Hepatocyte (in vitro differentiated cells): ENCODE results near the gene PAM. TPM values are rescaled to one million over a fixed set of nuclear protein-coding genes. Genes with fewer than 3 reads are reported as not detected.

Experiments used
- DNase-seq: peaks from one replicate; pipeline ENCODE4 v3.0.0-alpha.2; 2016; ENCODE audit warnings: low spot score
- H2AFZ ChIP-seq: fragments of 200-600 bp; sonication (generic); 2 replicates; pipeline ENCODE4 v1.6.0; 2016; ENCODE audit warnings: antibody characterized with exemption, mild to moderate bottlenecking
- H3K27ac ChIP-seq: fragments of 200-600 bp; sonication (generic); 2 replicates; pipeline ENCODE4 v1.5.1; 2016; ENCODE audit warnings: mild to moderate bottlenecking
- H3K27me3 ChIP-seq: fragments of 200-600 bp; sonication (generic); 2 replicates; pipeline ENCODE4 v1.6.1; 2016
- H3K36me3 ChIP-seq: fragments of 200-600 bp; sonication (generic); replicated peaks from 2 replicates; pipeline ENCODE4 v1.5.1; 2016; ENCODE audit warnings: low read depth; ENCODE audit not compliant: insufficient read depth
- H3K4me1 ChIP-seq: fragments of 200-600 bp; sonication (generic); 2 replicates; pipeline ENCODE4 v1.5.1; 2016; ENCODE audit warnings: mild to moderate bottlenecking, moderate library complexity; ENCODE audit not compliant: insufficient read depth
- H3K4me2 ChIP-seq: fragments of 200-600 bp; sonication (generic); 2 replicates; pipeline ENCODE4 v1.6.0; 2016
- H3K4me3 ChIP-seq: fragments of 200-600 bp; sonication (generic); 2 replicates; pipeline ENCODE4 v1.5.1; 2016; ENCODE audit warnings: mild to moderate bottlenecking
- H3K79me2 ChIP-seq: fragments of 200-600 bp; sonication (generic); 2 replicates; pipeline ENCODE4 v1.6.0; 2017; ENCODE audit warnings: mild to moderate bottlenecking
- H3K9me2 ChIP-seq: fragments of 200-600 bp; sonication (generic); replicated peaks from 2 replicates; pipeline ENCODE4 v1.6.0; 2017; ENCODE audit warnings: mild to moderate bottlenecking; ENCODE audit not compliant: insufficient read depth
- H3K9me3 ChIP-seq: fragments of 200-600 bp; sonication (generic); 2 replicates; pipeline ENCODE4 v1.5.1; 2016; ENCODE audit warnings: low read depth, mild to moderate bottlenecking
- H4K20me1 ChIP-seq: fragments of 200-600 bp; sonication (generic); 2 replicates; pipeline ENCODE4 v1.6.0; 2016; ENCODE audit warnings: mild to moderate bottlenecking; ENCODE audit not compliant: insufficient read depth, poor library complexity, severe bottlenecking
- EZH2 ChIP-seq: fragments of 200-600 bp; sonication (generic); IDR thresholded peaks from 2 replicates; pipeline ENCODE4 v1.6.1; 2016; ENCODE audit warnings: antibody characterized with exemption, mild to moderate bottlenecking, borderline replicate concordance
- EZH2phosphoT487 ChIP-seq: fragments of 200-600 bp; sonication (generic); IDR thresholded peaks from one replicate; pipeline ENCODE4 v1.6.1; 2018; ENCODE audit warnings: antibody characterized with exemption, mild to moderate bottlenecking, low read depth, moderate library complexity; ENCODE audit not compliant: unreplicated experiment, severe bottlenecking
- WGBS: methylation state at CpG from one replicate; pipeline ENCODE4 v1.1.6; 2016; ENCODE audit warnings: low lambda C conversion rate; ENCODE audit errors: missing lambda C conversion rate; 5-methylcytosine and 5-hydroxymethylcytosine counted together
- polyA plus RNA-seq: library from polyadenylated mRNA; unstranded; fragments of >200 nt; fragmentation: Nextera tagmentation; extraction: Ambion mirVana; gene quantifications from 2 replicates; pipeline ENCODE4 v1.2.1, GENCODE V29; 2016
- total RNA-seq: library from RNA; depleted of rRNA; stranded (reverse); fragments of >200 nt; gene quantifications from 2 replicates; pipeline ENCODE4 v1.2.3, GENCODE V29; 2014
- TF ChIP-seq, protein P1 (sequence below): fragments of 200-600 bp; sonication (generic); IDR thresholded peaks from 2 replicates; pipeline ENCODE4 v1.5.1; 2016; ENCODE audit warnings: antibody characterized with exemption, mild to moderate bottlenecking; ENCODE audit not compliant: poor library complexity

Gene PAM
- total and polyA plus RNA-seq, 2 experiments from 2014 or later, result 118 to 158 TPM

DNA sequence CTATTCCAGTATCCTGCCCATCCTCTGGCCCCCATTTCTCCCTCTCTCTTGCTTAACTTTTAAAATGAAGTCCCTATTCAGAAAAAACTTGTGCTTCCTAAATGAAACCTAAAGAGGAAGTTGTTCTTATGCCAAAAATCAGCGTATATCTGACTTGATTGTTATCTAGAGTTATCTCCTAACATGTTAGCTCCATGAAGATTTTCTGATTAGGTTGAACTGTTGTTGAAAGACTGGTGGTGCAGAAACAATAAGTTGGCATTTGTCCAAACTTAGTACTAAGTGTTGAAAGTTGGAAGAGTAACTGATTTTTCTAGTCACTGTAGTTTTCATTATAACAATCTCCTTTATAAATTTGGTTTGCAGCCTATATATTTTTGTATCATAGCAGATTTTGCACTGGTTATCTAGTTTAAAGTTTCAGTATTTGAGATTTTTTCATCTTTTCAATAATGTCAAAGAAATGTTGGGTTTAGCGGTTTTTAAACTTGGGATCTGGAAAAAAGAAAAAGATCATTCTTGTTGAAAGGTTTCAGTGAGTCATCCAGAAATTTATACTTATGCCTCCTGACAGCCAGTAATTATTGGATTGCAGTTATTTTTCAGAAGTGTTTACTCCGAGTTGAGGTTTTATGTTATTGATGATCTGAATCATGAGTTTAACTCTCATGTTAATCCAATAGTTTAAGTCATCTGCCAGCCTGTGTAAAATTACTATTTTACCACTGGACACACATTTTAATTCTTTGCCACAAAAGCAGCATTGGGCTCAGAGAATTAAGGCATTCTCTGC lies 60.6 kb downstream of the PAM start:
- no peaks in the 10 kb centered on the region for H3K36me3 ChIP-seq
- no peaks in the 10 kb centered on the region for H3K9me2 ChIP-seq
- H3K79me2 ChIP-seq, result no peaks in the 10 kb centered on the region
- no peak for DNase-seq
- no peak overlapping the region for H2AFZ ChIP-seq
- no peak overlapping the region for H3K27ac ChIP-seq
- no peaks in the 10 kb centered on the region for H3K9me3 ChIP-seq
- no peaks in the 10 kb centered on the region for H3K27me3 ChIP-seq
- TF ChIP-seq EZH2phosphoT487, result no peak
- no peak for TF ChIP-seq EZH2
- TF ChIP-seq, protein P1, sequence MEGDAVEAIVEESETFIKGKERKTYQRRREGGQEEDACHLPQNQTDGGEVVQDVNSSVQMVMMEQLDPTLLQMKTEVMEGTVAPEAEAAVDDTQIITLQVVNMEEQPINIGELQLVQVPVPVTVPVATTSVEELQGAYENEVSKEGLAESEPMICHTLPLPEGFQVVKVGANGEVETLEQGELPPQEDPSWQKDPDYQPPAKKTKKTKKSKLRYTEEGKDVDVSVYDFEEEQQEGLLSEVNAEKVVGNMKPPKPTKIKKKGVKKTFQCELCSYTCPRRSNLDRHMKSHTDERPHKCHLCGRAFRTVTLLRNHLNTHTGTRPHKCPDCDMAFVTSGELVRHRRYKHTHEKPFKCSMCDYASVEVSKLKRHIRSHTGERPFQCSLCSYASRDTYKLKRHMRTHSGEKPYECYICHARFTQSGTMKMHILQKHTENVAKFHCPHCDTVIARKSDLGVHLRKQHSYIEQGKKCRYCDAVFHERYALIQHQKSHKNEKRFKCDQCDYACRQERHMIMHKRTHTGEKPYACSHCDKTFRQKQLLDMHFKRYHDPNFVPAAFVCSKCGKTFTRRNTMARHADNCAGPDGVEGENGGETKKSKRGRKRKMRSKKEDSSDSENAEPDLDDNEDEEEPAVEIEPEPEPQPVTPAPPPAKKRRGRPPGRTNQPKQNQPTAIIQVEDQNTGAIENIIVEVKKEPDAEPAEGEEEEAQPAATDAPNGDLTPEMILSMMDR, result no peak
- no peaks in the 10 kb centered on the region for H3K4me1 ChIP-seq
- H4K20me1 ChIP-seq, result no peaks in the 10 kb centered on the region
- 81% methylated on average over 3 of the region's 3 CpGs for WGBS
- H3K4me3 ChIP-seq, result no peak overlapping the region
- H3K4me2 ChIP-seq, result no peak overlapping the region

DNA sequence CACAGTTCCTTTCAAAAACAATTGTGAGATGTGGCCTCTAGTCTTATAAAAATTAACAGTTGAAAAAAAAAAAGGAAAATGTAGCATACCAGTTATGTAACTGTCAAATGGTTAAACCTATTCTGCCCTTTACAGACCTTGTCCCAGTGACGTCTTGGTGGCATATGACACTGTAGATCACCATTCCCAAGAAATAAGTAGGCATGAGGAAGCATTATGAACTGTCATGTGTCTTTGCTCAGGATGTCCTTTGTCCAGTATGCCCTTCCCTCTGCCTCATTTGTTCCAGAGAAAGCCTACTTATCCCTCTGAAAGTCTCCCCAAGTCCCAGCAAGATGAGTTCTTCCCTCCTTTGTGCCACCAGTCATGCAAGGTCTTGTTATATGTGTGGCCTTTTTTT lies 63.2 kb downstream of the PAM start:
- no peak for DNase-seq
- H2AFZ ChIP-seq, result no peak overlapping the region
- no peak overlapping the region for H3K4me3 ChIP-seq
- H3K9me2 ChIP-seq, result no peaks in the 10 kb centered on the region
- no peaks in the 10 kb centered on the region for H4K20me1 ChIP-seq
- TF ChIP-seq EZH2 (no peak), EZH2phosphoT487 (no peak)
- TF ChIP-seq, protein P1, result no peak
- 79% methylated on average over 1 of the region's 1 CpG for WGBS
- H3K27me3 ChIP-seq, result no peaks in the 10 kb centered on the region
- H3K79me2 ChIP-seq, result no peaks in the 10 kb centered on the region
- no peak overlapping the region for H3K4me2 ChIP-seq
- no peaks in the 10 kb centered on the region for H3K9me3 ChIP-seq
- H3K27ac ChIP-seq, result no peak overlapping the region
- no peaks in the 10 kb centered on the region for H3K36me3 ChIP-seq
- H3K4me1 ChIP-seq, result no peaks in the 10 kb centered on the region

- no peak for DNase-seq
- Histone ChIP-seq H3K79me2 (no peaks in the 10 kb centered on the region), H3K36me3 (no peaks in the 10 kb centered on the region), H3K9me3 (no peaks in the 10 kb centered on the region), H3K4me3 (no peak overlapping the region), H3K4me1 (no peaks in the 10 kb centered on the region), H4K20me1 (no peaks in the 10 kb centered on the region), H3K27ac (no peak overlapping the region), H3K27me3 (no peaks in the 10 kb centered on the region), H3K9me2 (no peaks in the 10 kb centered on the region), H3K4me2 (no peak overlapping the region), H2AFZ (no peak overlapping the region)
- 92% methylated on average over 5 of the region's 5 CpGs for WGBS
- no peak for TF ChIP-seq EZH2phosphoT487
- no peak for TF ChIP-seq EZH2
- TF ChIP-seq, protein P1, result no peak
Observed at GRCh38 chr5:102818934-102819333, 63.8 kb downstream of the PAM start.

GRCh38 chr5:102819634-102820033 lies 64.5 kb downstream of the PAM start:
- Histone ChIP-seq H3K9me3 (no peaks in the 10 kb centered on the region), H2AFZ (no peak overlapping the region), H3K36me3 (no peaks in the 10 kb centered on the region), H4K20me1 (no peaks in the 10 kb centered on the region), H3K9me2 (no peaks in the 10 kb centered on the region), H3K4me1 (no peaks in the 10 kb centered on the region), H3K4me3 (no peak overlapping the region), H3K27me3 (no peaks in the 10 kb centered on the region), H3K27ac (no peak overlapping the region), H3K79me2 (no peaks in the 10 kb centered on the region), H3K4me2 (no peak overlapping the region)
- TF ChIP-seq, protein P1, result no peak
- TF ChIP-seq EZH2, result no peak
- TF ChIP-seq EZH2phosphoT487, result no peak
- WGBS, result 75% methylated on average over 5 of the region's 5 CpGs
- no peak for DNase-seq
